Calu3 (cell line): ENCODE results near the gene NMS. TPM values are rescaled to one million over a fixed set of nuclear protein-coding genes. Genes with fewer than 3 reads are reported as not detected.
A peak's percentile ranks its signal among the peaks of the same experiment; 100 is the strongest.

Source experiments
- BruUV-seq: library from RNA; stranded (reverse); fragments of 400-500 nt; replicated peaks from 2 replicates; lab custom pipeline; 2021; lab: Mats Ljungman, UMichigan
- CTCF ChIA-PET: fragments of 300-600 bp; sonication (Branson Sonifier 250); formaldehyde crosslinking; loops from one replicate; lab custom pipeline; 2022; ENCODE audit warnings: antibody characterized with exemption; lab: Charles Lee
- DNase-seq: peaks from one replicate; pipeline ENCODE4 v3.0.0; 2022
- H3K27ac Mint-ChIP-seq: one replicate; pipeline ENCODE4 v1.8.0; 2022; ENCODE audit warnings: mixed read lengths; ENCODE audit not compliant: unreplicated experiment
- H3K27me3 Mint-ChIP-seq: one replicate; pipeline ENCODE4 v1.8.0; 2022; ENCODE audit warnings: mixed read lengths; ENCODE audit not compliant: unreplicated experiment
- H3K36me3 Mint-ChIP-seq: one replicate; pipeline ENCODE4 v1.8.0; 2022; ENCODE audit warnings: mild to moderate bottlenecking, moderate library complexity, mixed read lengths; ENCODE audit not compliant: insufficient read depth, unreplicated experiment
- H3K4me1 Mint-ChIP-seq: one replicate; pipeline ENCODE4 v1.8.0; 2022; ENCODE audit warnings: mild to moderate bottlenecking, low read depth, mixed read lengths; ENCODE audit not compliant: unreplicated experiment
- H3K4me3 Mint-ChIP-seq: one replicate; pipeline ENCODE4 v1.8.0; 2022; ENCODE audit warnings: mild to moderate bottlenecking, low read depth, moderate library complexity, mixed read lengths; ENCODE audit not compliant: unreplicated experiment
- H3K9me3 Mint-ChIP-seq: one replicate; pipeline ENCODE4 v1.8.0; 2022; ENCODE audit warnings: low read depth, mixed read lengths; ENCODE audit not compliant: unreplicated experiment
- intact Hi-C: fragments of 100-400 bp; cut with micrococcal nuclease; formaldehyde crosslinking; loops from one replicate; pipeline ENCODE4 v1.10.0; 2022; ENCODE audit not compliant: unreplicated experiment
- total RNA-seq: library from RNA; stranded (reverse); gene quantifications from 2 replicates; pipeline ENCODE4 v1.2.3, GENCODE V29; 2022
- TF ChIP-seq, protein P1 (sequence below): fragments of 200-600 bp; IDR thresholded peaks from one replicate; pipeline ENCODE4 v1.8.0; 2022; ENCODE audit warnings: antibody characterized with exemption; ENCODE audit not compliant: unreplicated experiment

NMS gene
- total RNA-seq, 1 experiment from 2014 or later = not detected

DNA sequence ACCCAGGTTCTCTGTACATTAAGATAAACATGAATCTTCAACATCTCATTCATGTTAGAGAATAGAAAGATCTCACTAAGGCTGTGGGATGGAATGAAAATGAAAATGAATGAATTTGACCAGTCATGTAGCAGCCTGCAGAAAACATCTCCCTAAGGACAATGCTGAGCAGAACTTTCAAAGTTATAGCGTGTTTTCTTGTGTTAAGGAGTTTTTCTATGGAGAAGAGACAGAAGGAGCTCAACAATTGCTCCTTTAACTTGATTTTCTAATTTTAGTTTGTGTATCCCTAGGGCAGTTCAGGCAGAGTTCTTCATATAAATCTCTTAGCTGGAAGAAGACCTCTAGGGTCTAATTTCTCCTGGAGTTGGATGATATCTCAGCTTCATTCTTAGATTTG, 47.3 kb downstream of the NMS start:
- no TSS peak for BruUV-seq
- DNase-seq = no peak
- CTCF ChIA-PET = no interaction called here
- peaks cover 15% of the 10 kb centered on the region for H3K4me1 Mint-ChIP-seq
- no peaks in the 10 kb centered on the region for H3K27me3 Mint-ChIP-seq
- H3K4me3 Mint-ChIP-seq = no peak overlapping the region
- TF ChIP-seq, protein P1, sequence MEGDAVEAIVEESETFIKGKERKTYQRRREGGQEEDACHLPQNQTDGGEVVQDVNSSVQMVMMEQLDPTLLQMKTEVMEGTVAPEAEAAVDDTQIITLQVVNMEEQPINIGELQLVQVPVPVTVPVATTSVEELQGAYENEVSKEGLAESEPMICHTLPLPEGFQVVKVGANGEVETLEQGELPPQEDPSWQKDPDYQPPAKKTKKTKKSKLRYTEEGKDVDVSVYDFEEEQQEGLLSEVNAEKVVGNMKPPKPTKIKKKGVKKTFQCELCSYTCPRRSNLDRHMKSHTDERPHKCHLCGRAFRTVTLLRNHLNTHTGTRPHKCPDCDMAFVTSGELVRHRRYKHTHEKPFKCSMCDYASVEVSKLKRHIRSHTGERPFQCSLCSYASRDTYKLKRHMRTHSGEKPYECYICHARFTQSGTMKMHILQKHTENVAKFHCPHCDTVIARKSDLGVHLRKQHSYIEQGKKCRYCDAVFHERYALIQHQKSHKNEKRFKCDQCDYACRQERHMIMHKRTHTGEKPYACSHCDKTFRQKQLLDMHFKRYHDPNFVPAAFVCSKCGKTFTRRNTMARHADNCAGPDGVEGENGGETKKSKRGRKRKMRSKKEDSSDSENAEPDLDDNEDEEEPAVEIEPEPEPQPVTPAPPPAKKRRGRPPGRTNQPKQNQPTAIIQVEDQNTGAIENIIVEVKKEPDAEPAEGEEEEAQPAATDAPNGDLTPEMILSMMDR = no peak
- intact Hi-C loops = no loop called here
- no peaks in the 10 kb centered on the region for H3K9me3 Mint-ChIP-seq
- H3K27ac Mint-ChIP-seq = no peak overlapping the region
- no peaks in the 10 kb centered on the region for H3K36me3 Mint-ChIP-seq

DNA sequence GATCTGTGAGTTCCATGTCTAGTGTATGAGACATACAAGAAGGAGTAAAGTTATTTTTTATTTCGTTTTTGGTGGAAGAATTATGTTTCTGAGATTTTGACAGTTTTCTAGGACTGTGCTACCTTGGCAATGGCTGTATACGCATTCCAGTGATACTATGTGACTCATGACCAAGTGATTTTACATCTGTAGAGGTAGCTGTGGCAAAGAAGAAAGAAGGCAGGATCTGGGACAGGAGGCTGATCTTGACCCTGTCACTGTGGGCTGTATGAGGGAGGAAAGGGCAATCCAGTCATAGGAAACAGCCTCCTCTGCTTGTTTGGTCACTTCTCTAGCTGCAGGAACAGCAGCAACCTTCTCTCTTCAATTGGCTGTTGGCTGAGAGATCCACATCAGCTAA, 48.5 kb downstream of the NMS start:
- Mint-ChIP-seq H3K36me3 (no peaks in the 10 kb centered on the region), H3K27me3 (no peaks in the 10 kb centered on the region), H3K27ac (no peak overlapping the region), H3K4me1 (peaks cover 15% of the 10 kb centered on the region), H3K4me3 (no peak overlapping the region), H3K9me3 (no peaks in the 10 kb centered on the region)
- no TSS peak for BruUV-seq
- CTCF ChIA-PET = no interaction called here
- TF ChIP-seq, protein P1 = no peak
- DNase-seq = no peak
- intact Hi-C loops = no loop called here

DNA sequence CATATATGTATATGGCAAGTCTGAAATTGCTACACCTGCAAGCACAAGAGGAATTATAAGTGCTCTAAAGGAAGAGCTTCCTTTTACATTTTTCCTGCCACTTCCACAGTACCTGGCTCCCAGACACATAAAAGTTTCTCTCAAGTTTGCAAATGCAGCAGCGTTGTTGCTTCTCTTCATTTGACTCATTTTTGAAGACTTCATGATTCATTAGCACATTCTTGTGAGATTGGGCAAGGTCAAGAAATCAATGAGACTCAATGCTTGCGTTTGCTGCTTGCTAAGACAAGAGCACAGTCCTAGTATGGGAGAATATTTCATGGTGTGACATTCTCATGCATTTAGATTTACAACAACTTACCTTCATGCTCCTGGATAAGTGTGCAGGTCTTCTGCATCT, 49.9 kb downstream of the NMS start:
- Mint-ChIP-seq H3K27ac (no peak overlapping the region), H3K36me3 (no peaks in the 10 kb centered on the region), H3K4me3 (no peak overlapping the region), H3K27me3 (no peaks in the 10 kb centered on the region), H3K4me1 (peaks cover 15% of the 10 kb centered on the region), H3K9me3 (no peaks in the 10 kb centered on the region)
- peak; percentile 3 for DNase-seq
- no TSS peak for BruUV-seq
- TF ChIP-seq, protein P1 = no peak
- intact Hi-C loops = no loop called here
- CTCF ChIA-PET = no interaction called here

DNA sequence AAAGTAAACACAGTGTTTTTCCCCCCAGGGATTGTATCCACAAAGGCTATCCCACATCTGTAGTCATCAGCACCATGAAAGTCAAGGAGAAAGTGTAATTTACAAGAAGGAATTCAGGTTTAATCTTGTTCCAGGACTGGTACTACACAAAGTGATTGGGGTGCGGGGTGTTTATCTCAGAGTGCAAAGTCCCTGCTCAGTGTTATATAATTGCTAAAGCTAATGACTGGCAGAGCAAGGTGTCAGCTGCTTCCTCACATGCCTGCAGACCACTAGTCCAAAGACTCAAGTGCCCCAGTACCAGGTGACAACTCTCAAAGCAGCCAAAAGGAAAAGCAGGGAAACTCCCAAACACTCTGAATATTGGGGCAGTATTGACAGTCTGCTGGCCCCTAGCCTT, 52.1 kb downstream of the NMS start:
- DNase-seq = no peak
- TF ChIP-seq, protein P1 = no peak
- Mint-ChIP-seq H3K4me1 (peaks cover 15% of the 10 kb centered on the region), H3K27ac (no peak overlapping the region), H3K9me3 (no peaks in the 10 kb centered on the region), H3K36me3 (no peaks in the 10 kb centered on the region), H3K27me3 (no peaks in the 10 kb centered on the region), H3K4me3 (no peak overlapping the region)
- intact Hi-C loops = no loop called here
- BruUV-seq = no TSS peak
- CTCF ChIA-PET = interaction anchor here (0.5 kb wide), 1 partner anchor 8 kb away, joined by 3 read pairs; no protein-coding TSS in a partner anchor
